ENCODE results near the gene MEGF9.

MEGF9 gene

GRCh38 chr9:120730654-120731514, 16.6 kb upstream of the MEGF9 start:
- peak; percentile 93 for DNase-seq (ENCODE audit: low read depth)

DNA sequence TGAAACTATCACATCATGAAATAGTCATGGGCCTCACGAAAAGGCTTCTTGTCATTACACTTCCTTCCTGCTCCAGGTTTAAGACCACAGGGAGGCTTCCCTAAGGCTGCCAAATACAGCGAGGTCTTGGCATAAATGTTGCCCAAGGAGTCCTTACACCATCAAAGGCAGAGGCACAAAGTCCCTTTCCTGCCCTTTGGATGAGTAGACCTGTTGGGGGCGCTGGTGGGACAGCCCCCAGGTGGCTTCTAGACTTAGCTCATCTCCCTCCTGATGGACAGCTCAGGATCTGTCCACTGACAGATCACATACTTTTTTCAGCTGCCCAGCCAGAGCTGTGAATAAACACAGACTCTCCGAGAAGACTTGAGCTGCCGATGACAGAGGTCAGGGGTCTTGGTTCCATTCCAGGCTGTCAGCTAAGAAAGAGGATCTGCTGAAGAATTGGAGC, 15.5 kb upstream of the MEGF9 start:
- no peak for DNase-seq (ENCODE audit: low read depth)

- no peak for DNase-seq (ENCODE audit: low read depth)
Observed at GRCh38 chr9:120726484-120726883, 12.2 kb upstream of the MEGF9 start.

DNA sequence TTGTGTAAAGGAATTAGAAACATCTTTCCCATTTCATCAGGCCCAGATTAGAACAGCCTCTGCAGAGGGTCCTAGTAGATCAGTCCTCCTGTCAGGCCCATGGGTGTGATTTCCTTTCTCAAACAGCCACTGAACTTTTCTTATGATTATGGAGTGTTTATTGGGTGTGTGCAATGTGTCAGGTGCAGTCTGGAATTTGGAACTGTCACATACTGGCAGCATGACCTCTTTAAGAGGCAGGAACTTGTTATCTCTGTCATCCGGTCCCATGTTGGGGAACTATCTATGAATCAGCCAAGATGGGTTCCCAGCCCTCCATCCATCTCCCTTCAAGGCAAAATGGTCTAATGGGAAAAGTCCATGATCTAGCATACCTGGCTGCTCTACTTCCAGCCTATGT, 11.6 kb upstream of the MEGF9 start:
- DNase-seq (ENCODE audit: low read depth) = no peak

DNA sequence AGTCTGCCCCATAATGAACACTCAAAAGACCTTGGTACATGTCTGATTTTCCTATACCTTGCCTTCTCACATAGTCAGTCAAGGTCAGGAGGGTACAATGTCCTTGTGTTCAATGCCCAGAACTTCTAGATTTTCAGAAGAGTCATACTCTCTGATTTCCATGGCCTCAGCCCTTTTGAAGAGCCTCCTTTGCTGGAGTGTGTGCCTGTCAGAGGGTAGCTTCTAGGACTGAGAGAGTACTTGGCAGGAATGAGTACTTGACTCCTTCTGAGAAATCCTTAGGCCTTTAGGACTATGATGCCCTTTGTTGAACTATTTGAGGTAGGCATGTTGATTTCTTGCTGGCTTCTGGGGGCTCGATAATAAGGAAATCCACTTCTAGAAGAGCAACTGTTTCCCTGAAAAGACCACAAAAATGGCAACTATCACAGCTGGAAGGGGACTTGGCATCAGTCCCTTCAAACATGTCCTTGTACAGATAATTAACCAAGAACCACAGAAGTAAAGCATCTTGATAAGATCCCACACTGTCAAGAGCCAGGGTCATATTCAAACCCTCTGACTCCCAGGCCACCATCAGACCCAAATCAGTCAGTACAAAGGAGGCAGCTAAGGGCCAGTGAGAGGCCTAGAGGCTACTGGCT, 10.6 kb upstream of the MEGF9 start:
- DNase-seq (ENCODE audit: low read depth) = no peak

GRCh38 chr9:120723565-120723964, 9.3 kb upstream of the MEGF9 start:
- peak; percentile 90 for DNase-seq (ENCODE audit: low read depth)

DNA sequence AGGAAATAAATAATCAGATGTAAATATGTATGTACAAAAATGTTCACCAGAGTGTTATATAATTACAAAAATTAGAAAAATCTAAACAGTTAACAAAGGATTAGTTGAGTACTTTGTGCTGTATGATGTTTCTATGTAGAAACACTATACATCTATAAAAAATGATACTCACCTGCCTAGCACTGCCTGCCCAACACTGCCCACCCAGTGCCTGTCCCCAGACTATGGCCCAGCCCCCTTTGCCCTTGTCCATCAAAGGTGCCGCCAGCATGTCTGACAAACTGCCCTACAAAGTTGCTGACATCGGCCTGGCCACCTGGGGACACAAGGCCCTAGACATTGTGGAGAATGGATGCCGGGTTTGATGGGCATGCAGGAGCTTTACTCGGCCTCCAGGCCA, 6.1 kb upstream of the MEGF9 start:
- DNase-seq (ENCODE audit: low read depth) = no peak

- DNase-seq (ENCODE audit: low read depth) = no peak
Observed at GRCh38 chr9:120718316-120718715, 4.0 kb upstream of the MEGF9 start.

GRCh38 chr9:120717176-120717575, 2.9 kb upstream of the MEGF9 start:
- DNase-seq (ENCODE audit: low read depth) = no peak

GRCh38 chr9:120716483-120716882, 2.2 kb upstream of the MEGF9 start:
- no peak for DNase-seq (ENCODE audit: low read depth)

DNA sequence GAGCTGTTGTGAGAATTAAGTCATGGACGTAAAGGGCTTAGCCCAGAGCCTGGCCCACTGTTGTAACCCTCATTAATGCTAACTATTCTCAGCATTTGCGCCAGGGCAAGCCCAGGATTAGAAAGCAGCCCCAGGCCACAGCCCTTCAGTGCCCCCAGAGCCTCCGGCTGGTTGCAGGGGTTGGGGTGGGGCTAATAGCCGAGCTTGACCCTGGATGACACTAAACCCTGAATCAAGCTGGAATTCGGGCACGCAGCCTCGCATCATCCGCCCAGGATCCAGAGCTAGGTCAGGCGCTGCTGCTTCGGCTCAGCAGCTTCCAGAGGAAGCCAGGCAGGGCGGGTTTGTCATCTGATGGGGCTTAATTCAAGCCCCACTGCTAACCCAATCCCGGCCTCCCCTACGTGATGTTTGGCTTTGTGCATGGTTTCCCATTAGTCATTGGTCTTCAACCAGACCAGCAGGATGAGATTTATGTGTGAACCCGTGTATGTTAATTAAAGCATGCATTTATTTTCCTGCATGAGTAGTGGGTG, 1.2 kb upstream of the MEGF9 start:
- DNase-seq (ENCODE audit: low read depth) = peak; percentile 85

GRCh38 chr9:120714846-120715388, 647 bp upstream of the MEGF9 start:
- DNase-seq (ENCODE audit: low read depth) = peak; percentile 17

GRCh38 chr9:120713257-120714087, 798 bp downstream of the MEGF9 start:
- DNase-seq (ENCODE audit: low read depth) = no peak

DNA sequence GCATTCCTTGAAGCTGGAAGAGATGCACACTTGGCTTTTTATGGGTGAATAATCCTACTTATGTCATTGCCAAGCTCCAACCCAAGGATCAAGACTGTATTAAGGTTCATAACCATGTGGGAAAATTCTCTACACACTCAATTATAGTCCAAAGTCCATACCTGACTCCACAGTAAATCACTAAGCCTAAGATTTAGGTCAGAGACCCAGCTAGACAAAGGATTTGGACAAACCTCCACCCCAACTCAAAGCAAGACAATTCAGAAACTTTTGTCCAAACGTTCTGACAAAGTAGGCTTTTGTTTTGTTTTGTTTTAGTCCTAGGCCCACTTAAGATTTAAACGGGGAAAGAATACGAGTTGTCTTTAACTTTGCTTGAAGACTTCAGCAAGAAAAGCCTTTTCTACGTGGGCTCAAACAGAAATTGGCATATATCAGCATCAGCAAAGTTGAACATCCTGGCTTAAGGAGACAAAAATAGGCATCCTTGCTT, 1.7 kb downstream of the MEGF9 start:
- no peak for DNase-seq (ENCODE audit: low read depth)

DNA sequence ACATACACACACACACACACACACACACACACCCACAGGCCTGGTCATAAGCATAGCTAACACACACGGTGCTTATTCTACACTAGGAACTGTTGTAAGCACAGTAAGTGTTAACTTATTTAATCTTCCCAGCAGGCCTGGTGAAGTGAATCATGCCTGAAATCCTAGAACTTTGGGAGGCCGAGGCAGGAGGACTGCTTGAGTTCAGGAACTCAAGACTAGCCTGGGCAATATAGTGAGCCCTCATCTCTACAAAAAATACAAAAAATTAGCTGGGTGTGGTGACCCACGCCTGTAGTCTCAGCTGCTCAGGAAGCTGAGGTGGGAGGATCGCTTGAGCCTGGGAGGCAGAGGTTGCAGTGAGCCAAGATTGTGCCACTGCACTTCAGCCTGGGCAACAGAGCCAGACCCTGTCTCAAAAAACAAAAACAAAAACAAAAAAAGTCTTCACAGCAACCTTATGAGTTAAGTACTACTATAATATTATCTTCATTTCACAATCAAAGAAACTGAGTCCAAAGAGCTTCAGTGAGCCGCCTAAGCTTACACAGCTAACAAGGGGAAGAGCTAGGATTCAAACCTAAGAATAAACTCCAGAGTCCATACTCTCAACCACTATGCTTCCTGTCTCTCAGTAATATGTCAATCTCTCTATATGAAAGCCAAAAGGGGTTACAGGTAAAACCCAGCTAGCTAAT, 2.3 kb downstream of the MEGF9 start:
- no peak for DNase-seq (ENCODE audit: low read depth)

DNA sequence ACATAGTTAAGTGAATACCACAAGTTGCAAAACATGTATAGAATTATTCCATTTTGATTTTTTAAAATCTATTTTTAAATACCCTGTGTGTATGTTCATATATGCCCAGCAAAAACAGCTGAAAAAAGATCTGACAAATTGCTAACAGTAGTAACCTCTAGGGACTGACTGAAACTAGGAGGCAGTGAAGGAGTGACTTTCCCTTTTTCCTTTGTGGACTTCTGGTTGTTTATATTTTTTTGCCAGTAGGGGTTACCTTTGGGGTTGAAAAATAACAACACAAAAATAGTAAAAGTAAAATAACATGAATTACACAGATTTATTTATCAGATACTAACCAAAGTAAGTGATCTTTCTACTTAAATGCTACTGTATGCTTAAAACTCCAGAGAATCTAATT, 2.9 kb downstream of the MEGF9 start:
- no peak for DNase-seq (ENCODE audit: low read depth)

- no peak for DNase-seq (ENCODE audit: low read depth)
Observed at GRCh38 chr9:120710110-120710981, 3.9 kb downstream of the MEGF9 start.

- no peak for DNase-seq (ENCODE audit: low read depth)
Observed at GRCh38 chr9:120708526-120709224, 5.6 kb downstream of the MEGF9 start.

DNA sequence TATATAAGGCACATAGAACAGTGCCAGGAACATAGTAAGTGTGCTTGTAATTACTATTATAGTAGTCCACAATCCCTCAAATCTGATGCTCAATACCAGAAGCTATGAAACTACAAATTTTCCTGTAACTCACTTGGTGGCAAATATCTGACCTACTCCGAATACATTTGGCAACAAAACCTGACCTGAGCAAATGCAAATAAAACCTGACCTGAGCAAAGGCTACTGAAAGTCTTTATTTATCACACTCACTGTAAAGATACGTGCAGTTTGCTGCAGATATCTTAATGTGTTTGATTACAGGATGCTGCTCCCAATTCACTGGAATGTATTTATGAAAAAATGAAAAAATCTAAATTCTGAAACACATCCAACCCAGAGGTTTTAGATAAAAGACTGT, 7.1 kb downstream of the MEGF9 start:
- no peak for DNase-seq (ENCODE audit: low read depth)

DNA sequence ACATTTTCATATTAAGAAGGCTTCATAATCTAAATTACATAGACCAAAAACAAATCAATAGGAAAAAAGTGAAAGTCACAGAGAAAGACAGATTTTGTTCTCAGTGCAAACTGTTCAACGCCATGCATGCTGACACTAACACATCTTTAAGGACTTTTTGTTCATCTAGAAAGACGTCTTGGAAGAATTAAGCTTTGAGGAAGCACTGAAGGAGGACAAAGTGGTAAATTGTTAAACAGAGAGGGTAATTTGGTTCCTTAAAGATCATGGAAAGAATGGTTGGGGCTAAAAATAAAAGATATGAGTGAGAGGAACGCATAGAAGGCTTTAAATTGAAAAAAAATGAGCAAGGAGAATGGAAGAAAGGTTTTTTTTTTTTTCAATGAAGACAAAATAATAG, 9.1 kb downstream of the MEGF9 start:
- no peak for DNase-seq (ENCODE audit: low read depth)
